SIG-M5 (cell line): ENCODE results near the gene C8B.

ENCODE experiments used
- DNase-seq: peaks from one replicate; lab custom pipeline; 2025; lab: John Stamatoyannopoulos, UW

C8B gene

DNA sequence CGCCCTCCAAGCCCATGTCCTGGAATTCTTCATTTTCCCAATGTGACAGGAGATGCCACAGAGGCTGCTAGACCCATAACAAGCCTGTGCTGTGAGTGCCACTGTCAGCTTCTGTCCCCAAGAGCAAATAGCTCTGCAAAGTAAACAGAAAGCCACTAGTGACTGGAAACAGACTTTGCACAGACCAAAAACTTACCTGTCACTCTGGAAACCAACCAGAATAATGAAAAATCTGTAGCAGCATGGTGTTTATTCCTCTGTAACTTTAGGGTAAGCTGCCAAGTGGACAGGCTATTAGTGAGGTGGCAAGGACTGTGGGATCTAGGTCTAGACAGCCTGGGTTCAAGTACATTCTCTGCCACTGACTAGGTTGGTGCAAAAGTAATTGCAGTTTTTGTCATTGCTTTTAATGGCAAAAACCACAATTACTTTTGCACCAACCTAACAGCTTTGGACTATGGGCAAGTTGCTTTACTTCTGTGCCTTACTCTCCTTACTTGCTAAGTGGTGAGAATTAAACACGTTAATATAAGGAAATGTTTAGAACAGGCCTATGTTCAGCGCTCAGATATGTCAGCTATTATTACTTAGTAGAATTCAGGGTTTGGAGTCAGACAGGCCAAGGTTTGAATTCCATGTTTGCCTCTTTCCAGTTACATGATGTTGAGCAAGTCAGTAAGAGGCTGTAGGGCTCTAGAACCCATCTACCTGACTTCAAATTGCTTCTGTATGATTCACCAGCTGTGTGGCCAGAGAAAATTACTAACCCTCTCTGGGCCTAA lies at the start of gene C8B:
TSS of gene C8B (minus strand) at position 100 of the 782 bp plus-strand sequence. CDS start at position 33, 67 bp downstream.
- no peak for DNase-seq

DNA sequence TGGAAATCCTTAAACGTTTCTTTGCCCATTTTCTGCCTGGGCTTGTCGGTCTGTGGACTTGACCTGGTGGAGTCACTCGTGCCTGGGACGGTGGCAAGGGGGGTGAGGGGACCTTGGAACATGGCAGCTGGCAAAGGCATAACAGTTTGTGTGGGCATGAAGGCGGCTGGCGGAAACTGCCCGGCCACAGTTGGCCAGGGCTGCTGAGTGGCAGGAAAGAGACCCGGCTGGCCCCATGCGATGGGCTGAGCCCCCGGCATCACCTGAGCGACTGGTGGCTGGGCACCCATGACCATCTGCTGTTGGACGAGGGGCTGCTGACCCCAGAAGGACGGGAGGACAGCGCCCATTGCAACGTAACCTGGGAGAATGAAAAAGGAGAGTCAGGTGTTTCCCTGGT lies 49.3 kb upstream of the C8B start:
- DNase-seq, result no peak

DNA sequence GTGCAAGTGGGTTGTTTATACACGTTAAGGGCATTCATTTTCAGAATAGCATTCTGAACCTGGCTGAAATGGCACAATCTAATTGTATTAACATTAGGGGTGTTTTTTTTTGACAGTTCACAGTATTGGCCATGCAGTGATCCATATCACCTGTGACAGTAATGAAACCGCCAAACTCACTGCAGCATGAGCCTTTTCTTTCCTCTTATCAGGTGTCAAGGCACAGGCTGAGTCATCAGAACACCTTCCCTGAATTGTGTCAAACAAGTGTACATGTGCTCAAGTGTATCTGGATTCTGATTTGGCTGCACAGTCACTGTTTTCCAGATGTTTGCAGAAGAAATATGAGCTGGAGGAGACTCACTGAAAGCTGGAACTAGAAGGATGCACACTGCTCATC lies 47.7 kb upstream of the C8B start:
- DNase-seq, result no peak

DNA sequence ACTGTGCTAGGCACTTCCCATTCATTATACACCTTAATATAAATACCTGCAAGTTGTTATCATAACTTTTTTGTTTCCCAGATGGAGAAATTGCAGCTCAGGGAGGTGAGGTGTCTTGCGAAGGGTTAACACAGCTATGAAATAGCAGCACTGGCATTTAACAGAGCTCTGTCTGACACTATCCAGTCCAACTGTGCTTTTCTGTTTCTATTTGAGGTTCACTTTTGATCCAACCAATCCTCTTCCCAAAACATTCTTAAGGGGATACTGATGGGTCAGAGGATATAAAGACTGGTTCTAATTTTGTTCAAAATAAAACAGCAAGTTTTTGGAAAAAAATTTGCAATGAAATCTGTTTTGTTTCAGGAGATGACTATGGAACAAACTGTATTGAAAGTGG lies 46.5 kb upstream of the C8B start:
- DNase-seq, result no peak

DNA sequence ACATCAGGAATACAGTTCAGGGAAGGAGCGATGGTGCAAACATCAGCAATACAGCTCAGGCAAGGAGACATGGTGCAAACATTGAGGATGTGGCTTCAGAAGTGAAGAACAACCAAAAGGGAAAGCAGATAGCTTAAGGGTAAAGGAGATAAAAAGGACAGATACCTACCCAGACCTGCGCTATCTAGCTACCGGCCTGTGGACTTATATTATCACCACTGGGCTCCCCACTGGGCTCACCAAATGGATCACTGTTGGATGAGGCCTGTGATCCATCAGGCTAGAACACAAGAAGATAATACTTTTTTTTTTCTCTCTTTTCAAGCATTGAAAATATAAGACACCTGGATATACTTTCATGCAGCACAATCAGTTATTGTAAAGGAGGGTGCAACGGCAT lies 44.7 kb upstream of the C8B start:
- DNase-seq, result no peak

DNA sequence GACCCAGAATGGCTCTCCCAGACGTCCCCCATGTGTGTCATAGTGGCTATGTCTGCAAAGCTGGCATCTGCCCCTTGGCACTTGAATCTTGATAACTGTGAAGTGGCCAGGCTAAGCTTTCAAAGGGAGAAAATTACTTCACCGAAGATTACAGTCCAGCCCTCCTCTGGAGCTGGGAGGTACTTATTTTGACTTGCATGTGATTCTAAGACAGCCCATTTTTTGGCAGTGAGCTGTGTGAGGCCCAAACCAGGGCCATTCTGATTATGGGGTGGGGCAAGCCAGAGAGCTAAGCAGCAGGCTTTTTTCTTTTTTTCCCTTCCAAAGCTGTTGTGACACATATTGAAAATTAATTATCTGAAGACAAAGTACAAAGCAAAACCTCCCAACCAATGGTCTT lies 42.1 kb upstream of the C8B start:
- no peak for DNase-seq

DNA sequence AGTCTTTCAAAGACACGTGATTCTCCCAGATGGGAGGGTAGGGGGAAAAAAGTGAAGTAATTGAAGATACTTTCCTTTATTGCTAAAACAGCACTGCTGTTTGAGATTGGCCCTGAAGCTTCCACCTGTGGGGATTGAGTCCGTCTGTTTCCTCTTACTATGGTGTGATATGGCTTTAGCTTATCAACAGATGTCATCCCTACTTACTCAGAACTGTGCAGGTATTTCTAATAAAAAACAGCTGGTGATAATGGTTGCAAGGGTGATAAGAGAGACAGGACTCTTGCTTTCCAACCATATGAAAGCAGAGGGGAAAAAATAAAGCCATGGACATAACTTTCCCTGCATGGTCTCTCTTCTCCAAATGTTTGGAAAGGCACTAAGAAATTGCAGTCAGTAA lies 41.7 kb upstream of the C8B start:
- DNase-seq, result no peak

DNA sequence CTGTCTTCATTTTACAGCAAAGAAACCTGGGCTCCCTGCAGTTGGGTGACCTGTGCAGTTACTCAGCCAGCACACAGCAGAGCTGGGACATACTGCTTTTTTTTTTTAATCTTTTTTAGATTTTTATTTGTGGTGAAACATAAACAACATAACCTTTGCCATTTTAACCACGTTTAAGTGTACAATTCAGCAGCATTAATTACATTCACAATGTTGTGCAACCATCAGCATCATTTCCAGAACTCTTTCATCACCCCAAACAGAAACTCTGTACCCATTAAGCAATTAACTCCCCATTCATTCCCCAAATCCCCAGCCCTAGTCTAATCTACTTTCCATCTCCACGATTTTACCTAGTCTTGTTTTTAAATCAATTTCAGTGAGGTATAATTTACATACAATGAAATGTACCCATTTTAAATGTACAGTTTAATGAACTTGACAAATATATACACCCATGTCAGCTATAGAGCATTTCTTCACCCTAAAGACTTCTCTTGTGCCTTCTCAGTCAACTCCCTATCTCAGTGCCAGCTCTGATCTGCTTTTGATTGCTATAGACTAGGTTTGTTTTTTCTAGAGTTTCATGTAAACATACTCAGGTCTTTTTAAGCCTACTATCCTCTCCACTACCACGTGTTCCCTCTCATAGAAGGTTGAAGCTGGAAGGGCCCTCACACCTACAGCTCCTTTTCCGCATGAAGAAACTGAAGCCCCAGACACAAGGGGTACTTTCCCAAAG lies 37.8 kb upstream of the C8B start:
- DNase-seq, result no peak

DNA sequence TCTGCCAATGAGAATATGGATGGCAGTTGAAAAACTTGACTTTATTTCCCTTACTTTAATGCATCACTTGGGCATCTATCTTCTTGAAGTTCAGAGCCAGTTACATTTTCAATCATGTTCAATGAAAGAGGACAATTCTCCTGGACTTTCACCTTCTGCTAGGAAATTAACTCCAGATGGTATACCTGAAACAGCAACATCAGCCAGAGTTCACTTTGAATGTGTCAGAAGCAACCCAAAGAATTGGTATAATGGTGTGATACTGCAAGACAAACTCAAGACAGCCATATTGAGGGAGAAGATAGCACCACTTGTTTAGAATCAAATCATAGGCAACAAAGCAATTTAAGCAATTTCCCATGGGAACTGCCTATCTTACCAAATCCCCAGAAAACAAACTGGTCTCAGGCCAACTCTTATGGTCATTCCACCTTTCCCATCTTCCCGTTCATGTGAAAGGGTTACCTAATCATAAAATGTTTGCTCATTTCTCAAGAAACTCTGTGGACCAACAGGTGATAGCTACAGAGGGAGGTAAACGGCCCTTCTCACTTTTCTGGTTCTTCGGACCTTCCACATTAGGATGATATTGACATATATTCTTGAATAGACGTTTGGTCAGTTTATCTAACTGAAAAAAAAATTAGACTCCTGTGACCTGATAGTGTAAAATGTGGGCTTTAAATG lies 29.7 kb upstream of the C8B start:
- no peak for DNase-seq

DNA sequence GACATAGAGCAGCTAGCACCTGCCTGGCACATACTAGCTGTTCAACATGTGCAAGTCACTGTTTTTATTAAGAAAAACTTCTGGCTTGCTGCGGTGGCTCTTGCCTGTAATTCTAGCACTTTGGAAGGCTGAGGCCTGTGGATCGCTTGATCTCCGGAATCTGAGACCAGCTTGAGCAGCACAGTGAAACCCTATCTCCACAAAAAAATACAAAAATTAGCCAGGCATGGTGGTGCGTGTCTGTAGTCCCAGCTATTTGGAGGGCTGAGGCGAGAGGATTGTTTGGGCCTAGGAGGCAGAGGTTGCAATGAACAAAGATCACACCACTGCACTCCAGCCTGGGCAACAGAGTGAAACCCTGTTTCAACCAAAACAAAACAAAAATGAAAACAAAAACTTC lies 27.7 kb upstream of the C8B start:
- DNase-seq, result no peak

DNA sequence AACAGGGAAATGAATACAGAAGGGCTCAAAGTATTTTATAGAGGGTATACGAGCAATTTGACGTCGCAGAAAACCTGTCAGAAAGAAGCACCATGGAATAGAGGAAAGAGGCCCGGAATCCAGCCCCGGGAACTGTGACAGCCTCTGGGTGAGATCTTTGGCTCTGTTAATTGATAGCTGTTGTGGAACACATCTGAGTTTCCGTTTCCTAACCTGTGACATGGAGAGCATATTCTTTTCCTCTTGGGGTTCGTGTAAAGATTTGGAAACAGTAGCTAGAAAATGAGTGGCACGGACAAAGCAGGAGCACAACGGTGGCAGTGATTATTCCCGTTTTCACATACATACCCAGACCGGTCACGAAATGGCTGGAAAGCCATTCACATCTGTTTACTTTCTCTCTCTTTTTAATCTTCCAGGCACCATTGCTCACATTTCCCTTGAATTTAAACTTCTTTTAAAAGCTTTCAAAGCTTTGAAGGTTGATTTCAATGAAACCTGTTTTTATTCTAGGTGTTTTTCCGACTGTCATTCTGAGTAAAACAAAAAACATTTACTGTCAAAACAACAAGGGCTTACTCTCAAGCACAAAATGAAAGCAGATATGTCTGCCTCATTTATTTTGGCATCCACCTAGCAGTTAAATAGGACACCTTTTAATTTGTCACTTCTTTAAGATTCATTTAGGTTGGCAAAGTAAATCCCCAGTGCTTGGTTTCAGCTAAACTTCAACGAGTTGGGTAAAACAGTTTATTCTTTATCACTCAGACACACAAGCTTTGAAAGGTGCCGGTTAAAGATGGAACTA lies 26.7 kb upstream of the C8B start:
- DNase-seq, result no peak

DNA sequence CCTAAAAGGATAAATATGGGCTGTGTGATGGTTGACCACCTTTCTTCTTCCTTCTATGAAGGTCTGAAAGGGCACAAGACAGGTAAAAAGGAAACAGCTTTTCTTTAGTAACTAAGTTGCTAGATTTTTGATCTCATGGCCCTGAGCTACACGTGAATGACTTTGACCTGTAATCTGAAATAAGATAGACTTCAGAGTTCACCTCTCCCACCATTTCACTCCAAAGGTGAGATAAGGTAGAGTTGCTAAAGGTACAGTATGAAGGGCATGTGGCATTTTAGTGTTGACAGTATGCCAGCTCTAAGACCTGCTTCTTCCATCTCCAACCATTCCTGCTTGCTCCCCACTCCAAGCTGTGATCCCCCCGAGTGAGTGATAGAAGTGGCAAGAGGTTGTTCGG lies 25.8 kb upstream of the C8B start:
- no peak for DNase-seq

DNA sequence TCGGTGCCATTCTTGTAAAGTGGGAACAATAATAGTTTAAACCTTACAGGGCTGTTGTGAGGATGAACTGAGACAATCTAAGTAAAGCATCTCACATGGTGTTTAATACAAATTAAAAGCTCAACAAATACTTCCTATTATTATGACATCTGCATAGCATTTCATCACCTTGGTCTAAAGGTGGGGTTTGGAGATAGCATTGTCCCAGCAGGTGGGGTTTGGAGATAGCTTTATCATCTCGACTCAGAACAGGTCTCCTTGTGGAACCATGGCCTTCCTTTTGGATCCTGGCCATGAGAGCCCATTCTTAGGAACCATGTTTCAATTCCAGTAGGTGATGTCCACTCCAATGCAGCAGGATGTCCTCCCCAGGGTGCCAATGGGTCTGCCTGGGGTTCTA lies 20.6 kb upstream of the C8B start:
- DNase-seq, result no peak

DNA sequence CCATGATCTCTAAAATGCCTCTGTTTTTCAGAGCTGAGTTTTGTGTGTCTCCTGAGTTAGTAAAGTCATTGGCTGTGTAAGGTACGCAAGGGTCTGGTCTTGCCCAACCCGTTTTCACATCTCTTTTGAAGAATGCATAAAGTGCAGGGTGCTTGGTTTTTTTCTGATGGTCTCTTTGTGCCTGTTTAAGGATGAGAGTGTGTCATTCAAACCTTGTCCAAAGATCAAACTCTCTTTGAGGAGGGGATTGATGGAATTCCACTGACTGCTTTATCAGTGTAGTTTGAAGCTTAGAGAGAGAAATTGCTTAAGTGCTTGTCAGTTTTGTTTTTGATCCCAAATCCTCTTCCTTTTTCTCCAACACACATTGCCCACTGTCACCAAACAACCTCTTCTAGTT lies 20.0 kb upstream of the C8B start:
- DNase-seq, result no peak

DNA sequence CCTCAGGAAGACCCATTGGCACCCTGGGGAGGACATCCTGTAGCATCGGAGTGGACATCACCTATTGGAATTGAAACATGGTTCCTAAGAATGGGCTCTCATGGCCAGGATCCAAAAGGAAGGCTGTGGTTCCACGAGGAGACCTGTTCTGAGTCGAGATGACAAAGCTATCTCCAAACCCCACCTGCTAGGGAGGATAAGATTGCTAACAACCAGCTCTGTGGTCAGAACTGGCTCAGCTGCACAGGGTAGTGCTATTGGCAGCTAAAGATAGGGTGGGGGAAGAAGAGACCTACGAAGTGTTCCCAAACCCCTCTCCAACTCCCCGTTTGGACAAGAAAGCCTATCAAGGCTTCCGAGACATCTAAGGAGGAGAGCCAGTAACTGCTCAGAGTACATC lies 17.7 kb upstream of the C8B start:
- no peak for DNase-seq

DNA sequence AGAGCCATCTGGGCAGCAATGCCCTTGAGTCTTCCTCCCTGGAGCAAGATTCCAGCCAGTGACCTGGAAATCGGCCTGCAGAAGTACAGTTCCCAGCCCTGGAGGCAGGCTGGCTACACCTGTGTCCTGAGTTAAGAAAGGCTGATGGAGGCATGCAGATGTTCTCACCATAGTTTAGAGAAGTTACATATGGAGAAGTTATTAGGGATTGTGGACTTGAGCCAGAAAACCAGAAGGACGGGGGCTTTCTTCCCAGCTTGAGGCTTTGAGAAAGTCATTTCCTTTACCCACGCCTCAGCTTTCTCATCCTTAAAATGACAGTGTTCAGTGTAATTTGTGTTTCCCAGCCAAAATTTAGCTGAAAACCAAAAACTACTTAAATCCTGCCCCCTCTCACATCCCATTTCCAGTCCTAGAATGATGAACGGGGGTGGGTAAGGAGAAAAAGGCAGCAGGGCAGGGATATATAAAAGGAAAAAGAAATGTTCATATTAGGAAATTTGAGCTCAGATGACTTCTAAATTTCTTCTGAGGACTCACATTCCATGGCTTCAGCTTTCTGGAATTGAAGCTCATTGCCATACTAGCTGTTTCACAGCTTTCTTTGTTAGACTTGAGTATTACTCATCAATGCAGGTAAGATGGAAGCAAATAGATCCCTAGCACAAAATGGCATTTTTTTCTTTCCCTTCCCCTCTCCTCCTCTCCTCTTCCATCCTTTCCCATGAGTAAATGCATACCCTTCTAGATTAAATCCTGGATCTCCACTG lies 14.4 kb upstream of the C8B start:
- no peak for DNase-seq

DNA sequence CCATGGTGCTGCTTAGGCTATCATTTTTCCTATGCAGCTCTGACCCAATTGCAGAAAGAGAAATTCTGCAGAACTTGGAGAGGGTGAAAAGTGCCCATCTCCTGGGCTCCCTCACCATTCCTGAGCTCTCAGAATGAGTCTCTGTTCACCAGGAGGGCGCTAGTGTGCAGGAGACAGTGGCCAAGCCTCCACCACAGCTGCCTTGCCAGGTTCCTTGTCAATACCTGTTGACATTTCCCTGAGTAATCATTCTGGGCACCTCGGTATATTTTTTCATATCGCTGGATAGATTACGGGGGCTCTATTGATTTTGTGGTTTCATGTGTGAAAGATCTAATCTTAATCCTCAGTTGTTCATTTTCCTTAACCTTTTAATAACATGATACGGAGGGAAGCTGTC lies 13.0 kb upstream of the C8B start:
- no peak for DNase-seq

DNA sequence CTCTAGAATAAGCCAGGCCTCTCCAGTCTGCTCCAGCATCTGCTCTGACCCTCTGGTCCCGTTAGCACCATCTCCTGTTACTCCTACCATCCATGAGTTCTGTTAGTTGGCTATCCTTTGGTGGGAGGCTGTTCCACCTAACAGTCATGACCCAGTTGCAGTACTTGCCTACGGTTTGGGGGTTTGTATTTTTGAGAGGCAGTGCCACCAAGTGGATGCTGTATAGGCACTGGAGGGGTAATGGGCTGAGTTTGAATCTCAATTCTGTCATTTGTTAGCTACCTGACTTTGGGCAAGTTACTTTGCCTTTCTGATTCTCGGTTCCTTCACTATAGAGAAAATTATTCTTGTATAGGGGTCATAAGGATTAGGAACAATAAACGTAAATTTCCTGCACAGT lies 12.1 kb upstream of the C8B start:
- DNase-seq, result no peak

DNA sequence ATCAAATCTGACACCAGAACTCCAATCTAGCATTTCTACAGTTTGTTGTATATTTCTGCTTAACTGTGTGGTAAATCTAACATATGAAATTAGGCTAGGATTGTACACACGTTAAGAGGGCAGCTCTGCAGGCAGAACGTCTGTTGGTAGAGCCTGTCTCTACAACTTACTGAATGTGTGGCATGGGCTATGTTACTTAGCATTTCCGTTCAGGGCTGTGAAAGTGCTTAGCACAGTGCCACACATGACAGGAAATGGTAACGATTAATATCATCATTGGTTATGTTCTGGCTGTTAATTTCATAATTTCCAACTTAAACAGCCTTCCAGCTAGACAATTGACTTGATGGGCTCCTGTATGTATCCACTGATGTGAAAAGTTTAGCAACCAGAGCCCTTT lies 9.6 kb upstream of the C8B start:
- no peak for DNase-seq

DNA sequence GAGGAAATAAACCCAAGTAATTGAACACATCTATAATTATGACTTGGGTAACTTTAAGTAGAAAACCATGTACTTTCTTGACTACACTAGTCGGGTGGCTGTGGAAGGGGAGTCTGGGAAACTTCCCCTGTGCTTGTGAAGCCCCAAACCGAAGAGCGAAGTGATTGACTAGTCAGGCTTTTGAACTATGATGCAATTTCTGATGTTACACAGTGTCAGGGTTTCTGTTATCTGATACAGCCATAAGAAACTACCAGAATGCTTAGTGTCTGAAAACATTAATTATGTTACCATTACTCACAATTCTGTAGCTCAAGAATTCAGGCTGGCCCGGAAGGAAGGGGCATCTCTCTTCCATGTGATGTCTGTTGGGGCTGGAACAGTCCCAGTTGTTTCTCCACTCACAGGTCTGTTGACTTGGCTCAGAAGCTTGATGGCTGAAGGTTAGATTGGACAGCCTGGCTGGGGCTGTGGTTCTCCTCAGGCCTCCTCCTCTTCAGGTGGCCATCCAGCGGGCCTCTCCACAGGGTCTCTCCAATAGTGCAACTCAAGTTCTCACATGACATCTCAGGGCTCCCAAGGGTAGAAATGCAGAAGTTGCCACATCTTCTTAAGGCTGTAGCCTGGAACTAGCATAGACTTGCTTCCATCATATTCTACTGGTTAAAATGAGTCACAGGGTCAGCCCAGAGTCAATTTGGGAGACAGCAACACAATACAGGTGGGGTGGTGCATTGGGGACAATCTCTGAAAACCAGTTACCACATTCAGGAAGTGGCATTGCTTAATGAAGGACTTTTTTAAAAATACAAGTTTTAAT lies 8.3 kb upstream of the C8B start:
- DNase-seq, result no peak

DNA sequence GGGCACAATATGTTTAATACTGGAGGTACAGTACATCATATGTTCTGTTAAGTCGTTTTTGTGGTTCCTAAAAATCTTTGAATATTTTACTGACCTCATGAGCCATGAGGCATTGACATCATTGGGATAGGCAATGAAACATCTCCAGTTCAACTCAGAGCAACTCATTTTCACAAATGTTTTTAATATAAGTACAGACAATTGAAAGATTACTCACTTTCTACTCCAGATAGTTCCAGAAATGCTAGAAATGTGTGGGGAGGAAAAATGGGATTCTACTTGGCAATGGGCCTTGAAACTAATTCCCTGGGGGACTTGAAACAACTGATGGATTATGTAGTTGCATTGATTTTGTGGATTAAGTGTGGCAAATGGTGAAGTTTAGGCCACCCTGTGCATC lies 7.2 kb upstream of the C8B start:
- DNase-seq, result no peak
